H9 (cell line): ENCODE data around the gene NKD2. TPM values are rescaled to one million over a fixed set of nuclear protein-coding genes. Genes with fewer than 3 reads are reported as not detected.

ENCODE experiments used
- DNase-seq: peaks from one replicate; pipeline ENCODE4 v3.0.0-alpha.2; 2017
- H2AFZ ChIP-seq: one replicate; pipeline ENCODE4 v1.6.1; 2013; ENCODE audit warnings: mild to moderate bottlenecking, low read length, control low read depth, moderate library complexity
- H2AK5ac ChIP-seq: 2 replicates; pipeline ENCODE4 v1.6.1; 2013; ENCODE audit warnings: low read length, control low read depth, mixed read lengths; ENCODE audit not compliant: insufficient read length
- H2BK120ac ChIP-seq: one replicate; pipeline ENCODE4 v1.6.1; 2013; ENCODE audit warnings: low read depth, mild to moderate bottlenecking, low read length, control low read depth, inconsistent platforms; ENCODE audit not compliant: poor library complexity, severe bottlenecking
- H2BK12ac ChIP-seq: 2 replicates; pipeline ENCODE4 v1.6.1; 2013; ENCODE audit warnings: low read length, control low read depth, mixed read lengths, low read depth; ENCODE audit not compliant: insufficient read length
- H2BK15ac ChIP-seq: 2 replicates; pipeline ENCODE4 v1.6.1; 2013; ENCODE audit warnings: low read depth, low read length, control low read depth
- H2BK20ac ChIP-seq: one replicate; pipeline ENCODE4 v1.6.1; 2013; ENCODE audit warnings: low read depth, mild to moderate bottlenecking, low read length, control low read depth, inconsistent platforms; ENCODE audit not compliant: poor library complexity, severe bottlenecking
- H2BK5ac ChIP-seq: 2 replicates; pipeline ENCODE4 v1.6.1; 2013; ENCODE audit warnings: low read length, control low read depth, mixed read lengths; ENCODE audit not compliant: insufficient read length
- H3K14ac ChIP-seq: 2 replicates; pipeline ENCODE4 v1.6.1; 2013; ENCODE audit warnings: low read length, control low read depth; ENCODE audit not compliant: insufficient read depth
- H3K18ac ChIP-seq: 2 replicates; pipeline ENCODE4 v1.6.1; 2013; ENCODE audit warnings: low read depth, mild to moderate bottlenecking, mixed read lengths, low read length, control low read depth; ENCODE audit not compliant: insufficient read length
- H3K23ac ChIP-seq: 2 replicates; pipeline ENCODE4 v1.6.1; 2013; ENCODE audit warnings: low read length, control low read depth, mixed read lengths, low read depth; ENCODE audit not compliant: insufficient read length
- H3K23me2 ChIP-seq: 2 replicates; pipeline ENCODE4 v1.6.1; 2013; ENCODE audit warnings: low read depth, mild to moderate bottlenecking, mixed read lengths, low read length, control low read depth; ENCODE audit not compliant: insufficient read length, poor library complexity, severe bottlenecking
- H3K27ac ChIP-seq: 2 replicates; pipeline ENCODE4 v1.5.1; 2013; ENCODE audit warnings: low read length, control low read depth, mixed read lengths, low read depth; ENCODE audit not compliant: insufficient read length
- H3K27me3 ChIP-seq: 2 replicates; pipeline ENCODE4 v1.6.1; 2013; ENCODE audit warnings: low read length, control low read depth, inconsistent platforms; ENCODE audit not compliant: insufficient read depth
- H3K4ac ChIP-seq: 2 replicates; pipeline ENCODE4 v1.6.1; 2013; ENCODE audit warnings: low read depth, mild to moderate bottlenecking, control low read depth, inconsistent platforms, low read length, moderate library complexity
- H3K4me1 ChIP-seq: 2 replicates; pipeline ENCODE4 v1.6.1; 2013; ENCODE audit warnings: low read length, control low read depth, inconsistent platforms; ENCODE audit not compliant: insufficient read depth
- H3K4me2 ChIP-seq: 2 replicates; pipeline ENCODE4 v1.6.1; 2013; ENCODE audit warnings: low read length, control low read depth, mixed read lengths; ENCODE audit not compliant: insufficient read length, insufficient read depth
- H3K56ac ChIP-seq: 2 replicates; pipeline ENCODE4 v1.6.1; 2013; ENCODE audit warnings: low read depth, mild to moderate bottlenecking, mixed read lengths, low read length, control low read depth; ENCODE audit not compliant: insufficient read length
- H3K79me1 ChIP-seq: 2 replicates; pipeline ENCODE4 v1.6.1; 2013; ENCODE audit warnings: low read depth, mild to moderate bottlenecking, moderate library complexity, low read length, control low read depth, inconsistent platforms; ENCODE audit not compliant: insufficient read depth, poor library complexity, severe bottlenecking
- H3K79me2 ChIP-seq: 2 replicates; pipeline ENCODE4 v1.6.1; 2013; ENCODE audit warnings: low read length, control low read depth, inconsistent platforms; ENCODE audit not compliant: insufficient read depth
- H3K9ac ChIP-seq: 2 replicates; pipeline ENCODE4 v1.6.1; 2013; ENCODE audit warnings: low read length, control low read depth, mixed read lengths; ENCODE audit not compliant: insufficient read length; ENCODE audit errors: extremely low read depth
- H3K9me3 ChIP-seq: one replicate; pipeline ENCODE4 v1.6.1; 2013; ENCODE audit warnings: low read depth, low read length, inconsistent platforms; ENCODE audit not compliant: control insufficient read depth
- H3T11ph ChIP-seq: one replicate; pipeline ENCODE4 v1.6.1; 2013; ENCODE audit warnings: mild to moderate bottlenecking, low read length, control low read depth, inconsistent platforms
- H4K20me1 ChIP-seq: one replicate; pipeline ENCODE4 v1.6.1; 2013; ENCODE audit not compliant: control insufficient read depth, insufficient read length, insufficient read depth
- H4K5ac ChIP-seq: 2 replicates; pipeline ENCODE4 v1.6.1; 2013; ENCODE audit warnings: low read depth, mild to moderate bottlenecking, mixed read lengths, low read length, control low read depth; ENCODE audit not compliant: insufficient read length
- H4K8ac ChIP-seq: replicated peaks from 2 replicates; pipeline ENCODE4 v1.6.1; 2013; ENCODE audit warnings: low read length, control low read depth, mixed read lengths, low read depth; ENCODE audit not compliant: insufficient read length
- H4K91ac ChIP-seq: 2 replicates; pipeline ENCODE4 v1.6.1; 2013; ENCODE audit warnings: low read depth, mild to moderate bottlenecking, moderate library complexity, mixed read lengths, low read length, control low read depth; ENCODE audit not compliant: insufficient read length
- H3K27ac Mint-ChIP-seq, 3 experiments: 2 replicates in 2 of 3; 3 replicates in 1 of 3; pipeline ENCODE4 v1.8.0; 2020 to 2021; ENCODE audit warnings: mixed read lengths in 3 of 3, mild to moderate bottlenecking in 1 of 3, moderate library complexity in 1 of 3
- H3K27me3 Mint-ChIP-seq: 2 replicates; pipeline ENCODE4 v1.8.0; 2021; ENCODE audit warnings: low read depth, mild to moderate bottlenecking, moderate library complexity, mixed read lengths
- H3K36me3 Mint-ChIP-seq, 3 experiments: 2 replicates in 2 of 3; 3 replicates in 1 of 3; pipeline ENCODE4 v1.8.0; 2020 to 2021; ENCODE audit warnings: low read depth in 3 of 3, mixed read lengths in 3 of 3; ENCODE audit not compliant: insufficient read depth in 1 of 3
- H3K4me1 Mint-ChIP-seq, 2 experiments: 2 replicates each; pipeline ENCODE4 v1.8.0; 2020; ENCODE audit warnings: mixed read lengths in 2 of 2
- H3K4me3 Mint-ChIP-seq, 2 experiments: 2 replicates in 1 of 2; 3 replicates in 1 of 2; pipeline ENCODE4 v1.8.0; 2020 to 2021; ENCODE audit warnings: mild to moderate bottlenecking in 2 of 2, mixed read lengths in 2 of 2, moderate library complexity in 1 of 2
- H3K9me3 Mint-ChIP-seq, 2 experiments: 2 replicates in 1 of 2; 3 replicates in 1 of 2; pipeline ENCODE4 v1.8.0; 2020; ENCODE audit warnings: mild to moderate bottlenecking in 2 of 2, mixed read lengths in 2 of 2, moderate library complexity in 1 of 2
- WGBS: extraction: QIAGEN DNeasy Blood & Tissue Kit; methylation state at CpG from one replicate; pipeline ENCODE4 v1.1.7; 2013; ENCODE audit warnings: missing lambda C conversion rate, low lambda C conversion rate, mixed read lengths; ENCODE audit not compliant: insufficient read length; ENCODE audit errors: extremely low coverage; 5-methylcytosine and 5-hydroxymethylcytosine counted together
- total RNA-seq: library from RNA; stranded (reverse); gene quantifications from 2 replicates; pipeline ENCODE4 v1.2.1, GENCODE V29; 2021
- TF ChIP-seq, protein P1 (sequence below): fragments of 200-600 bp; sonication (generic); conservative IDR thresholded peaks from 3 replicates; pipeline ENCODE4 v1.8.0; 2021; ENCODE audit warnings: antibody characterized with exemption, mild to moderate bottlenecking

NKD2 gene
- total RNA-seq, 1 experiment from 2014 or later: 7.3 TPM

GRCh38 chr5:1011226-1011631, 2.6 kb downstream of the NKD2 start:
- TF ChIP-seq, protein P1, sequence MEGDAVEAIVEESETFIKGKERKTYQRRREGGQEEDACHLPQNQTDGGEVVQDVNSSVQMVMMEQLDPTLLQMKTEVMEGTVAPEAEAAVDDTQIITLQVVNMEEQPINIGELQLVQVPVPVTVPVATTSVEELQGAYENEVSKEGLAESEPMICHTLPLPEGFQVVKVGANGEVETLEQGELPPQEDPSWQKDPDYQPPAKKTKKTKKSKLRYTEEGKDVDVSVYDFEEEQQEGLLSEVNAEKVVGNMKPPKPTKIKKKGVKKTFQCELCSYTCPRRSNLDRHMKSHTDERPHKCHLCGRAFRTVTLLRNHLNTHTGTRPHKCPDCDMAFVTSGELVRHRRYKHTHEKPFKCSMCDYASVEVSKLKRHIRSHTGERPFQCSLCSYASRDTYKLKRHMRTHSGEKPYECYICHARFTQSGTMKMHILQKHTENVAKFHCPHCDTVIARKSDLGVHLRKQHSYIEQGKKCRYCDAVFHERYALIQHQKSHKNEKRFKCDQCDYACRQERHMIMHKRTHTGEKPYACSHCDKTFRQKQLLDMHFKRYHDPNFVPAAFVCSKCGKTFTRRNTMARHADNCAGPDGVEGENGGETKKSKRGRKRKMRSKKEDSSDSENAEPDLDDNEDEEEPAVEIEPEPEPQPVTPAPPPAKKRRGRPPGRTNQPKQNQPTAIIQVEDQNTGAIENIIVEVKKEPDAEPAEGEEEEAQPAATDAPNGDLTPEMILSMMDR: peak; percentile 93
- no peaks in the 10 kb centered on the region for H3K36me3 Mint-ChIP-seq
- no peak overlapping the region for H3K4me2 ChIP-seq
- no peaks in the 10 kb centered on the region for H3K9me3 Mint-ChIP-seq
- no peak overlapping the region for H2BK15ac ChIP-seq
- no peak overlapping the region for H3K27ac Mint-ChIP-seq
- peaks cover 8% of the 10 kb centered on the region; the same call in 1 of the 2 replicates for H3K27me3 ChIP-seq
- H3K56ac ChIP-seq: no peak overlapping the region
- no peaks in the 10 kb centered on the region for H3K79me2 ChIP-seq
- H3K18ac ChIP-seq: no peak overlapping the region
- no peak overlapping the region for H2BK120ac ChIP-seq
- no peak overlapping the region for H2BK5ac ChIP-seq
- no peak overlapping the region for H2AK5ac ChIP-seq
- peaks cover 44% of the 10 kb centered on the region for H3K27me3 Mint-ChIP-seq
- peak; percentile 85 for DNase-seq
- no peaks in the 10 kb centered on the region for H3K4me1 ChIP-seq
- peak overlapping the region in 1 of 2 experiments; percentile 3; a peak in 2 of 5 replicates for H3K4me3 Mint-ChIP-seq
- peaks cover 29 to 31% of the 10 kb centered on the region in 2 experiments for H3K4me1 Mint-ChIP-seq
- H3K27ac ChIP-seq: no peak overlapping the region
- no peaks in the 10 kb centered on the region for H4K20me1 ChIP-seq
- no peak overlapping the region for H4K5ac ChIP-seq
- no peak overlapping the region for H3T11ph ChIP-seq
- H3K9me3 ChIP-seq: no peaks in the 10 kb centered on the region
- H4K91ac ChIP-seq: no peak overlapping the region
- no CpG with 5 or more reads among the region's 11 CpGs for WGBS
- H2BK12ac ChIP-seq: no peak overlapping the region
- no peaks in the 10 kb centered on the region for H3K79me1 ChIP-seq
- H3K9ac ChIP-seq: no peak overlapping the region
- H3K14ac ChIP-seq: no peak overlapping the region
- no peak overlapping the region for H2BK20ac ChIP-seq
- peaks cover 3% of the 10 kb centered on the region for H3K23me2 ChIP-seq
- no peak overlapping the region for H4K8ac ChIP-seq
- H3K4ac ChIP-seq: no peak overlapping the region
- no peak overlapping the region for H2AFZ ChIP-seq
- no peak overlapping the region for H3K23ac ChIP-seq
